Measurements from ENCODE around the gene CYP21A2.
"Not testable (repeated sequence)": the region's sequence is repeated elsewhere in the genome, so short reads cannot be mapped to it uniquely, and the experiment has no call there.

The CYP21A2 gene

GRCh38 chr6:32037598-32038524 lies at the start of gene CYP21A2:
Gene CYP21A2 (plus strand): TSS chr6:32038415. CDS start chr6:32038423, 8 bp downstream.
- not testable (repeated sequence) for DNase-seq (ENCODE audit: low read depth in 2 of 2)

GRCh38 chr6:31989363-31989762 lies 48.9 kb upstream of the CYP21A2 start:
- DNase-seq (ENCODE audit: low read depth in 2 of 2), result not testable (repeated sequence)

DNA sequence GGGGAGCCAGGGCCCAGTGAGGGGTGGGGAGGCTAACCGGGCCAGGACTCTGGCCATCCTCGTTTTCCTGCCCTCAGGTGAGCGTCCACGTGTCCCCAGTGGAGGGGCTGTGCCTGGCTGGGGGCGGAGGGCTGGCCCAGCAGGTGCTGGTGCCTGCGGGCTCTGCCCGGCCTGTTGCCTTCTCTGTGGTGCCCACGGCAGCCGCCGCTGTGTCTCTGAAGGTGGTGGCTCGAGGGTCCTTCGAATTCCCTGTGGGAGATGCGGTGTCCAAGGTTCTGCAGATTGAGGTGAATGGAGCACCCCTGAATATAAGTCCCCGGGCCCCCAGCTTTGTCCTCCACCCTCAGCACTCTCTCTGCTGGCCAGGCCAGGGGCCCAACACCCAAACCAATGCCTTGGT lies 43.8 kb upstream of the CYP21A2 start:
- DNase-seq (ENCODE audit: low read depth in 2 of 2), result not testable (repeated sequence)

DNA sequence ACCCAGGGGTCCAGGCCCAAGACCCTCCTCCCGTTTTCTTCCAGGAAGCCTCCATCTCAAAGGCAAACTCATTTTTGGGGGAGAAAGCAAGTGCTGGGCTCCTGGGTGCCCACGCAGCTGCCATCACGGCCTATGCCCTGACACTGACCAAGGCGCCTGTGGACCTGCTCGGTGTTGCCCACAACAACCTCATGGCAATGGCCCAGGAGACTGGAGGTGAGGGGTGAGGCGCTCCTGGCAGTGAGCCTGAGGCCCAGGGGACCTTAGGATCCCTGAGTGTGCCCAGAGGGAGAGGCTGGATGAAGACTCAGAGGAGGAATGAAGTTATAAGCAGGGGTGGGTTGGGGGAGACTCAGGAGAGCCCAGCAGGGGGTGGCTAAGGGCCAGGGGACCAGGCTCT lies 41.8 kb upstream of the CYP21A2 start:
- DNase-seq (ENCODE audit: low read depth in 2 of 2), result not testable (repeated sequence)

GRCh38 chr6:32002546-32003268 lies 35.5 kb upstream of the CYP21A2 start:
- not testable (repeated sequence) for DNase-seq (ENCODE audit: low read depth in 2 of 2)

DNA sequence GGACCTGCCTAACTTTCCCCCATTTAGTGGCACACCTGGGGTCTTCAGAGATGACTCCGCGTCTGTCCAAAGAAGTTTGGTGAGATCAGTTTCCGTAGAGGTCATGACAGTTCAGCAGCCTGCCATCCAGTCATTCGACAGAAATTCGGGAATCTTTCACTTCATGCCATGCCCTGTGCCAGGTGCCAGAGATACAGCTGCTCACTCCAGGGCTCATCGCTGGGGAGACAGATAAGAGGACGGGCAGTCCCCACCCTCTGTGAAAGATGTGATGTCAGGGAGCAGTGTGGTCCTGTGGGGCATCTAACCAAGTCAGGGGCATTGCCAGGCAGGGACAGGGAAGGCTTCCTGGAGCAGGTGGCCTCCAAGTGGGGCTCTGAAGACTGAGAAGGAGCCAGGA lies 34.9 kb upstream of the CYP21A2 start:
- not testable (repeated sequence) for DNase-seq (ENCODE audit: low read depth in 2 of 2)

- not testable (repeated sequence) for DNase-seq (ENCODE audit: low read depth in 2 of 2)
Observed at GRCh38 chr6:32004393-32004792, 33.8 kb upstream of the CYP21A2 start.

- DNase-seq (ENCODE audit: low read depth in 2 of 2), result not testable (repeated sequence)
Observed at GRCh38 chr6:32004864-32005537, 33.2 kb upstream of the CYP21A2 start.

GRCh38 chr6:32005538-32005880 lies 32.7 kb upstream of the CYP21A2 start:
- not testable (repeated sequence) for DNase-seq (ENCODE audit: low read depth in 2 of 2)

- not testable (repeated sequence) for DNase-seq (ENCODE audit: low read depth in 2 of 2)
Observed at GRCh38 chr6:32005991-32006529, 32.2 kb upstream of the CYP21A2 start.

- DNase-seq (ENCODE audit: low read depth in 2 of 2), result not testable (repeated sequence)
Observed at GRCh38 chr6:32007086-32007485, 31.1 kb upstream of the CYP21A2 start.

- DNase-seq (ENCODE audit: low read depth in 2 of 2), result not testable (repeated sequence)
Observed at GRCh38 chr6:32008037-32008436, 30.2 kb upstream of the CYP21A2 start.

GRCh38 chr6:32008616-32009015 lies 29.6 kb upstream of the CYP21A2 start:
- not testable (repeated sequence) for DNase-seq (ENCODE audit: low read depth in 2 of 2)

- DNase-seq (ENCODE audit: low read depth in 2 of 2), result not testable (repeated sequence)
Observed at GRCh38 chr6:32009537-32009936, 28.7 kb upstream of the CYP21A2 start.

DNA sequence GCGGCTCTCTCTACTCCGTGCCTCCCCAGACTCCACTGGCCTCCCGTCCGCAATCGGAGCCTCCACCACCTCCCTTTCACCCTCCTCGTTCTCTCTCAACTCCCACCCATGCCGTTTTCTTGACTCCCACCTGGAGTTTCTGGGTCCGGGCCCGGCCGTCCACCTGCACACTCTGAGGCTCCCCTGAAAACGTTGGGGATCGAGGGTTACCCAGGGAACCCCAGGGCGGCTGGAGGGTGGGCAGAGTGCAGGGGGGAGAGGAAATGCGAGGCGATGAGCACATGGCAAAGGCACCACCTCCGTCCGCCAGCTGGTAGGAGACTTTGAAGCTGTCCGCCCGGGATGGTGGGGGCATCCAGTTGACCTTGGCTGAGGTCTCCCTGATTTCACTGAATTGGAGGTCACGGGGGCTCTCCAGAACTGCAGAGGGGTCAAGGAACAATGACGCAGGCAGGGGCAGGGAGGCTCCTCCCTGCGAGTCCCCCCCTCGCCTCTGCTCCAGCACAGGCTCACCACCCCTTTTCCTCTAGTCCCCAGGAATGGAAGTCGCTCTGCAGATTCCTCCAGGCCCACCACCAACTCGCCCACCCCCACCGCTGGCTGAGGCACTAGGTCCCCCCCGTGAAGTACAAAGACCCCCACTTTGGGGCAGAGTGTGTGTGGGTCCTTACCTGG lies 27.2 kb upstream of the CYP21A2 start:
- not testable (repeated sequence) for DNase-seq (ENCODE audit: low read depth in 2 of 2)

GRCh38 chr6:32012941-32013617 lies 25.1 kb upstream of the CYP21A2 start:
- DNase-seq (ENCODE audit: low read depth in 2 of 2), result not testable (repeated sequence)

DNA sequence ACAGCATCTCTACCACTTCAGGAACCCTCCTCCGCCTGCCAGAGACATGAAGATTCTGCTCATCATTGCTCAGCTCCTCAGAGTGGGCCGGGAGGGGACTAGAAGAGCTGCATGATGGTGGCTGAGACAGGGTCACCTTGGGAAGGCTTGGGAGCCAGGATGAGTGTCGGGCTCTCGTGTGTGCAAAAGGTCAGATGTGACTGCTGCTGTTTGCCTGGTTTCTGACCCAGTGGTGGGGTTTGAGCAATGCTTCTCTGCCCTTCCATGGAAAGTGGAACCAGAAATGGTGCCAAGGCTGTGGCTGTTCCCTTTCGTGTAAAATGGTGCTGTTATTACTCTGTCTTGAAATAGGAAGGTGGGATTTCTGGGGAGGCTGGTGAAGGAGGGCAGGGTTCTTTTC lies 24.5 kb upstream of the CYP21A2 start:
- not testable (repeated sequence) for DNase-seq (ENCODE audit: low read depth in 2 of 2)

DNA sequence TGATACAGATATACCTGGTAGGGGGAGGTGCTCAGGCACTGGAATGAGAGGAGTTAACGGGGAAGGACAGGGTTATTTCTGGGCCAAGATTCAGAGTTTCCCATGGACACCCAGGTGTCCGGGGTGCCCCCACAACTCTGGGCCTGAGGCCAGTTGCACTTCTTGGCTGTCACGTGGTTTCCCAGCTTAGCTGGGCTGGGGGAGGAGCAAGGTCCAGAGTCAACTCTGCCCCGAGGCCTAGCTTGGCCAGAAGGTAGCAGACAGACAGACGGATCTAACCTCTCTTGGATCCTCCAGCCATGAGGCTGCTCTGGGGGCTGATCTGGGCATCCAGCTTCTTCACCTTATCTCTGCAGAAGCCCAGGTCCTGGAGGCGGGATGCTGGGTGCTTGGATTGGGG lies 23.7 kb upstream of the CYP21A2 start, which contains the start of gene C4B:
Gene C4B (plus strand): TSS at position 249 of the 400 bp plus-strand sequence. CDS start 51 bp downstream, at position 300.
- DNase-seq (ENCODE audit: low read depth in 2 of 2), result not testable (repeated sequence)

DNA sequence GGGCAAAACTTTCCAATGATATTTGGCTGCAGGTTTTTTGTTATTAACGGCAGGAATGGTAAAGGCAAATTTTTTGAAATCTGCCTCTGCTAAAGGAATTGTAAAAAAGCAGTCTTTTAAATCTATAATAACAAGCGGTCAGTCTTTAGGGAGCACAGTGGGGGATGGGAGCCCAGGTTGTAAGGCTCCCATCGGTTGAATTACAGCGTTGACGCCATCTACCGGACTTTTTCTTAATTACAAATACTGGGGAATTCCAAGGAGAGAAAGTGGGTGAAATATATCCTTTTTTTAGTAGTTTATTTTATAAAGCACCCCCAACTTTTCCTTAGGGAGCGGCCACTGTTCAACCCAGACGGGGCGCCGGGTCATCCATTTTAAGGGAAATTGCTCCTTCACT lies 16.1 kb upstream of the CYP21A2 start:
- not testable (repeated sequence) for DNase-seq (ENCODE audit: low read depth in 2 of 2)

DNA sequence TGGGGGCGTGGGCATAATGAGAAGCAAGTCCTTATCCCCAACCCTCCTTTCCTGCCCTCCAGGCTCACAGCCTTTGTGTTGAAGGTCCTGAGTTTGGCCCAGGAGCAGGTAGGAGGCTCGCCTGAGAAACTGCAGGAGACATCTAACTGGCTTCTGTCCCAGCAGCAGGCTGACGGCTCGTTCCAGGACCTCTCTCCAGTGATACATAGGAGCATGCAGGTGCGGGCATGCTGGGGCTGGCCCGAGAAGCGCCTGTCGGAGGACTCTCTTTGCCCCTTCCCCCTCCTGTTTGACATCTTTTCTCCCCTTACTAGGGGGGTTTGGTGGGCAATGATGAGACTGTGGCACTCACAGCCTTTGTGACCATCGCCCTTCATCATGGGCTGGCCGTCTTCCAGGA lies 9.6 kb upstream of the CYP21A2 start:
- DNase-seq (ENCODE audit: low read depth in 2 of 2), result not testable (repeated sequence)
